Lower leg skin (tissue), 3 donors: ENCODE results near the gene SLC44A4.

Source experiments
- POLR2A ChIP-seq, 2 donors: fragments of 450-650 bp; IDR thresholded peaks; one replicate each; pipeline ENCODE4 v1.6.1; 2016 to 2017; ENCODE audit warnings: antibody characterized with exemption in 2 of 2, mild to moderate bottlenecking in 1 of 2, moderate library complexity in 1 of 2
- TF ChIP-seq, protein P1 (sequence below), 3 donors: fragments of 450-650 bp; IDR thresholded peaks; one replicate each; pipeline ENCODE4 v1.5.1; 2016; ENCODE audit warnings: antibody characterized with exemption in 3 of 3, mild to moderate bottlenecking in 3 of 3, moderate library complexity in 2 of 3

- TF ChIP-seq POLR2A (IDR thresholded peaks at IDR 0.05), result no peak
- TF ChIP-seq, protein P1, sequence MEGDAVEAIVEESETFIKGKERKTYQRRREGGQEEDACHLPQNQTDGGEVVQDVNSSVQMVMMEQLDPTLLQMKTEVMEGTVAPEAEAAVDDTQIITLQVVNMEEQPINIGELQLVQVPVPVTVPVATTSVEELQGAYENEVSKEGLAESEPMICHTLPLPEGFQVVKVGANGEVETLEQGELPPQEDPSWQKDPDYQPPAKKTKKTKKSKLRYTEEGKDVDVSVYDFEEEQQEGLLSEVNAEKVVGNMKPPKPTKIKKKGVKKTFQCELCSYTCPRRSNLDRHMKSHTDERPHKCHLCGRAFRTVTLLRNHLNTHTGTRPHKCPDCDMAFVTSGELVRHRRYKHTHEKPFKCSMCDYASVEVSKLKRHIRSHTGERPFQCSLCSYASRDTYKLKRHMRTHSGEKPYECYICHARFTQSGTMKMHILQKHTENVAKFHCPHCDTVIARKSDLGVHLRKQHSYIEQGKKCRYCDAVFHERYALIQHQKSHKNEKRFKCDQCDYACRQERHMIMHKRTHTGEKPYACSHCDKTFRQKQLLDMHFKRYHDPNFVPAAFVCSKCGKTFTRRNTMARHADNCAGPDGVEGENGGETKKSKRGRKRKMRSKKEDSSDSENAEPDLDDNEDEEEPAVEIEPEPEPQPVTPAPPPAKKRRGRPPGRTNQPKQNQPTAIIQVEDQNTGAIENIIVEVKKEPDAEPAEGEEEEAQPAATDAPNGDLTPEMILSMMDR (IDR thresholded peaks at IDR 0.05), result no peak
Observed at GRCh38 chr6:31871046-31871659, 7.6 kb downstream of the SLC44A4 start.
